MM.1S (cell line): ENCODE data around the gene CDH22.

ENCODE experiments used
- DNase-seq: peaks from one replicate; pipeline ENCODE4 v3.0.0-alpha.2; 2015
- H2AFZ ChIP-seq: fragments of 300-600 bp; sonication (generic); 2 replicates; pipeline ENCODE4 v1.6.0; 2016; ENCODE audit warnings: antibody characterized with exemption, low read length
- H3F3A ChIP-seq: fragments of 300-600 bp; sonication (generic); 2 replicates; pipeline ENCODE4 v1.6.1; 2016; ENCODE audit warnings: mild to moderate bottlenecking, antibody characterized with exemption, low read length, moderate library complexity, mixed read lengths; ENCODE audit not compliant: insufficient read depth
- H3K27ac ChIP-seq: fragments of 300-600 bp; sonication (generic); 2 replicates; pipeline ENCODE4 v1.5.1; 2016; ENCODE audit warnings: mild to moderate bottlenecking, low read length
- H3K27me3 ChIP-seq: fragments of 300-600 bp; sonication (generic); replicated peaks from 2 replicates; pipeline ENCODE4 v1.6.0; 2016; ENCODE audit warnings: low read length; ENCODE audit not compliant: insufficient read depth
- H3K36me3 ChIP-seq: fragments of 300-600 bp; sonication (generic); replicated peaks from 2 replicates; pipeline ENCODE4 v1.6.1; 2016; ENCODE audit warnings: mild to moderate bottlenecking, low read length, mixed read lengths; ENCODE audit not compliant: insufficient read depth
- H3K4me1 ChIP-seq: fragments of 300-600 bp; sonication (generic); 2 replicates; pipeline ENCODE4 v1.6.1; 2016; ENCODE audit warnings: low read length, mixed read lengths
- H3K4me2 ChIP-seq: fragments of 300-600 bp; sonication (generic); 2 replicates; pipeline ENCODE4 v1.6.0; 2016; ENCODE audit warnings: low read depth, low read length
- H3K4me3 ChIP-seq: fragments of 300-600 bp; sonication (generic); 2 replicates; pipeline ENCODE4 v1.5.1; 2016; ENCODE audit warnings: low read length, mixed read lengths
- H3K79me2 ChIP-seq: fragments of 300-600 bp; sonication (generic); 2 replicates; pipeline ENCODE4 v1.6.1; 2016; ENCODE audit warnings: mixed run types, low read length, mixed read lengths
- H3K9ac ChIP-seq: fragments of 300-600 bp; sonication (generic); 2 replicates; pipeline ENCODE4 v1.6.1; 2016; ENCODE audit warnings: low read length, mixed read lengths
- H3K9me2 ChIP-seq: fragments of 300-600 bp; sonication (generic); replicated peaks from 2 replicates; pipeline ENCODE4 v1.6.1; 2016; ENCODE audit warnings: mild to moderate bottlenecking, low read length, mixed read lengths; ENCODE audit not compliant: insufficient read depth
- H3K9me3 ChIP-seq: fragments of 300-600 bp; sonication (generic); replicated peaks from 2 replicates; pipeline ENCODE4 v1.6.1; 2016; ENCODE audit warnings: mild to moderate bottlenecking, low read length, mixed read lengths; ENCODE audit not compliant: insufficient read depth
- H4K20me1 ChIP-seq: fragments of 300-600 bp; sonication (generic); 2 replicates; pipeline ENCODE4 v1.6.1; 2016; ENCODE audit warnings: mild to moderate bottlenecking, low read length, moderate library complexity, mixed read lengths; ENCODE audit not compliant: insufficient read depth
- EZH2 ChIP-seq: fragments of 300-600 bp; sonication (generic); optimal IDR thresholded peaks from 2 replicates; pipeline ENCODE3; 2017; ENCODE audit warnings: low read depth, mild to moderate bottlenecking, antibody characterized with exemption, low read length, mixed read lengths
- EZH2phosphoT487 ChIP-seq: fragments of 300-600 bp; sonication (generic); IDR thresholded peaks from 2 replicates; pipeline ENCODE4 v1.6.1; 2018; ENCODE audit warnings: antibody characterized with exemption, low read length
- TF ChIP-seq, protein P1 (sequence below): fragments of 300-600 bp; sonication (generic); IDR thresholded peaks from 2 replicates; pipeline ENCODE4 v1.5.1; 2016; ENCODE audit warnings: antibody characterized with exemption, low read length, mixed read lengths

The CDH22 gene

DNA sequence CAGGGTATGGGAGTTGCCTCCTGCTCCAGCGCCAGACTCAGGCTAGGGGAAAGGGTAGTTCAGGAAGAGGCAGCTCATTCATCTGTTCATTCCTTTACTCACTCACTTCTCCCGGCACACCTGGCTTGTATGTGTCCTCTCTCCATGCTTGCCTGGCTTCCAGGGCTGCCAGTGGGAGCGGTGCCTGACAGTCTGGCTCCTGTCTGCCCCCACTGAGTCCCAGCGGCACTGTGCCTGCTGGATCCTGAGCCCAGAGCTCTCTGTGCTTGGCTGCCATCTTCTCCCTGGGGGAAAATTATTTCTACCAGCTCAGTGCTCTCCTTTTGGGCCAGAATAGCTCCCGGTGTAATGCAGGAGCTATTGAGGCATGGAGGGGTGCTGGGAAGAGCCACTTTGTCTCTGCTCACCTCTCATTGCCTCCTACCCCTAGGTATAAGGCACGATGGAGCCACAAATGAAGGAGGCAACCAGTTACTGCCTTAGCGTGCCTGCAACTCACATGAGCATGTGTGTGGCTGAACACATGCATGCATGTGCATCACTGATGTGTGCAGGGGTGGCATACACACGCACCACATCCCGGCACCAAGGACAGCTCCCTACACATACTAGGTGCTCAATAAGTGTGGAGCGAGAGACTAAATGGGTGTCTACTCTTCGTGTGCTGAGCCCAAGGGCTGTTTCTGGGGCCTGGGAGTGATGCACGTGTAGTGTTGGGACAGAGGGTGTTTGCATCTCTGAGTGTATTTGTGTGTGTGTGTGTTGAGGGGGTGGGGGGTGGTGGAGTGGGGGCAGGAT lies 46.6 kb downstream of the CDH22 start:
- Histone ChIP-seq H3K4me3 (no peak overlapping the region), H3K79me2 (no peaks in the 10 kb centered on the region), H3K27ac (no peak overlapping the region), H3F3A (no peaks in the 10 kb centered on the region), H3K9ac (no peak overlapping the region), H3K9me3 (no peaks in the 10 kb centered on the region), H3K4me1 (no peaks in the 10 kb centered on the region), H3K36me3 (no peaks in the 10 kb centered on the region), H3K27me3 (peaks cover 85% of the 10 kb centered on the region), H3K4me2 (no peak overlapping the region), H2AFZ (no peak overlapping the region), H4K20me1 (no peaks in the 10 kb centered on the region), H3K9me2 (no peaks in the 10 kb centered on the region)
- no peak for DNase-seq
- TF ChIP-seq, protein P1, sequence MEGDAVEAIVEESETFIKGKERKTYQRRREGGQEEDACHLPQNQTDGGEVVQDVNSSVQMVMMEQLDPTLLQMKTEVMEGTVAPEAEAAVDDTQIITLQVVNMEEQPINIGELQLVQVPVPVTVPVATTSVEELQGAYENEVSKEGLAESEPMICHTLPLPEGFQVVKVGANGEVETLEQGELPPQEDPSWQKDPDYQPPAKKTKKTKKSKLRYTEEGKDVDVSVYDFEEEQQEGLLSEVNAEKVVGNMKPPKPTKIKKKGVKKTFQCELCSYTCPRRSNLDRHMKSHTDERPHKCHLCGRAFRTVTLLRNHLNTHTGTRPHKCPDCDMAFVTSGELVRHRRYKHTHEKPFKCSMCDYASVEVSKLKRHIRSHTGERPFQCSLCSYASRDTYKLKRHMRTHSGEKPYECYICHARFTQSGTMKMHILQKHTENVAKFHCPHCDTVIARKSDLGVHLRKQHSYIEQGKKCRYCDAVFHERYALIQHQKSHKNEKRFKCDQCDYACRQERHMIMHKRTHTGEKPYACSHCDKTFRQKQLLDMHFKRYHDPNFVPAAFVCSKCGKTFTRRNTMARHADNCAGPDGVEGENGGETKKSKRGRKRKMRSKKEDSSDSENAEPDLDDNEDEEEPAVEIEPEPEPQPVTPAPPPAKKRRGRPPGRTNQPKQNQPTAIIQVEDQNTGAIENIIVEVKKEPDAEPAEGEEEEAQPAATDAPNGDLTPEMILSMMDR, result no peak
- TF ChIP-seq EZH2, result no peak
- no peak for TF ChIP-seq EZH2phosphoT487

DNA sequence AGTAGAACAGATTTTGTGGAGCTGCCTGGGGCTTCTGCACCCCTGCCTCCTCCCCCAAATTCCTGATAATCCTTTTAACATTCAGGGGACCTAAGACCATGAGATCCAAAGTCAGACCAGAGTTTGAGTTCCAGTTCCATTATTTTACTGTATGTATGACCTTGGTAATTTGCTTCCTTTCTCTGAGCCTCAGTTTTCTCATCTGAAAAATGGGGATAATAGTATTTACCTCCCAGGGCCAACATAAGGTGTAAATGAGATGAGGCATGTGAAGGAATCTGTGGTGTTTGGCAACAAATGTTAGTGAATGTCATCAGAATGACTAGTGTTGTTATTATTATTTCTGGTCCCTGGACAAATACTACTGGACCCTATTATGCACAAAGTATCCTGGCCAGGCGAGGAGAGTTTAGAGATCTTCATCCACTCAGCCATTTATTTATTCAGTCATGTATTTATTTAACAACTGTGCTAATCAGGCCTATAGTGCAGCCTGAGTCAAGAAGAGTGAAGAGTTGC lies 47.3 kb downstream of the CDH22 start:
- H2AFZ ChIP-seq, result no peak overlapping the region
- H3K79me2 ChIP-seq, result no peaks in the 10 kb centered on the region
- DNase-seq, result no peak
- H3K9ac ChIP-seq, result no peak overlapping the region
- H3K9me3 ChIP-seq, result no peaks in the 10 kb centered on the region
- no peaks in the 10 kb centered on the region for H3K9me2 ChIP-seq
- no peaks in the 10 kb centered on the region for H4K20me1 ChIP-seq
- no peak for TF ChIP-seq EZH2
- TF ChIP-seq EZH2phosphoT487, result no peak
- TF ChIP-seq, protein P1, result no peak
- peaks cover 85% of the 10 kb centered on the region for H3K27me3 ChIP-seq
- no peaks in the 10 kb centered on the region for H3K4me1 ChIP-seq
- H3K4me3 ChIP-seq, result no peak overlapping the region
- H3K27ac ChIP-seq, result no peak overlapping the region
- H3F3A ChIP-seq, result no peaks in the 10 kb centered on the region
- no peak overlapping the region for H3K4me2 ChIP-seq
- no peaks in the 10 kb centered on the region for H3K36me3 ChIP-seq

DNA sequence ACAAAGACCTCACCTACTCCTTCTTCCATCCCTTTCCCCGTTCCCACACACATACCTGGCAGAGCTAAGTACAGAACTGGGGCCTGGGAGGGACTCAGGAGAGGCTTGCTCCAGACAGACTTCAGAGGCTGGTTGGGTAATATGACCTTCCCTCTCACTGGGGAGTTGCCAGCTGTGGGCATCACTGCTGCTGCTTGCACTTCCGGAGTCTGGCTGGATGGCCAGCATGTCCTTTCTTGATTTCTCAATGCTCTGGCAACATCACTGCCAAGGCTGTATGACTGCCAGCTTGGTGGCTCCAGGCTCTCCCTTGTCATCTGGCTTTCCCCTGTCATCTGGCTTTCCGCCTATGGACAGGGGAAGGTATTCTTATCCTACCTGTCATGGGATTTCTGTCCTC lies 47.8 kb downstream of the CDH22 start:
- H3K36me3 ChIP-seq, result no peaks in the 10 kb centered on the region
- no peak overlapping the region for H2AFZ ChIP-seq
- H3F3A ChIP-seq, result no peaks in the 10 kb centered on the region
- DNase-seq, result no peak
- no peak overlapping the region for H3K27ac ChIP-seq
- no peak overlapping the region for H3K9ac ChIP-seq
- H4K20me1 ChIP-seq, result no peaks in the 10 kb centered on the region
- no peaks in the 10 kb centered on the region for H3K9me3 ChIP-seq
- no peak overlapping the region for H3K4me2 ChIP-seq
- H3K27me3 ChIP-seq, result peaks cover 87% of the 10 kb centered on the region
- H3K9me2 ChIP-seq, result no peaks in the 10 kb centered on the region
- TF ChIP-seq EZH2phosphoT487 (no peak), EZH2 (no peak)
- TF ChIP-seq, protein P1, result no peak
- no peaks in the 10 kb centered on the region for H3K79me2 ChIP-seq
- no peak overlapping the region for H3K4me3 ChIP-seq
- no peaks in the 10 kb centered on the region for H3K4me1 ChIP-seq
